Sigmoid colon (tissue), 7 donors: Measurements from ENCODE around the gene CHRM5. TPM values are rescaled to one million over a fixed set of nuclear protein-coding genes. Genes with fewer than 3 reads are reported as not detected.

Experiments used
- DNase-seq: peaks from one replicate; pipeline ENCODE4 v3.0.0-alpha.2; 2019
- H3K27ac ChIP-seq, 4 donors: fragments of 200-600 bp; sonication (generic); one replicate each; pipeline ENCODE4 v1.5.1; 2016 to 2019; ENCODE audit warnings: mild to moderate bottlenecking in 1 of 4
- H3K27me3 ChIP-seq, 3 donors: fragments of 200-600 bp; sonication (generic); one replicate each; pipeline ENCODE4 v1.5.1; 2019; ENCODE audit warnings: mild to moderate bottlenecking in 1 of 3
- H3K36me3 ChIP-seq, 4 donors: fragments of 200-600 bp; sonication (generic); one replicate each; pipeline ENCODE4 v1.5.1; 2016 to 2019
- H3K4me1 ChIP-seq, 4 donors: fragments of 200-600 bp; sonication (generic); one replicate each; pipeline ENCODE4 v1.5.1; 2017 to 2019
- H3K4me3 ChIP-seq, 4 donors: fragments of 200-600 bp; sonication (generic); one replicate each; pipeline ENCODE4 v1.5.1; 2017 to 2019; ENCODE audit warnings: mild to moderate bottlenecking in 2 of 4, moderate library complexity in 1 of 4
- H3K9me3 ChIP-seq, 4 donors: fragments of 200-600 bp in 3 of 4; sonication (generic) in 3 of 4; one replicate each; pipeline versions ENCODE4 v1.5.1 to v1.6.1; 2013 to 2019
- CTCF ChIP-seq, 4 experiments: fragments of 450-650 bp in 3 of 4; fragments of 200-600 bp in 1 of 4; IDR thresholded peaks; one replicate each; pipeline ENCODE4 v1.5.1; 2016 to 2019; ENCODE audit warnings: antibody characterized with exemption in 4 of 4, mild to moderate bottlenecking in 3 of 4, moderate library complexity in 2 of 4
- EP300 ChIP-seq, 4 donors: sonication (generic); formaldehyde crosslinking; IDR thresholded peaks; one replicate each; pipeline ENCODE4 v1.6.1; 2017; ENCODE audit warnings: antibody characterized with exemption in 4 of 4
- POLR2A ChIP-seq, 2 donors: fragments of 450-650 bp; IDR thresholded peaks; one replicate each; pipeline ENCODE4 v1.6.1; 2016; ENCODE audit warnings: antibody characterized with exemption in 2 of 2, mild to moderate bottlenecking in 2 of 2, moderate library complexity in 2 of 2
- POLR2AphosphoS5 ChIP-seq, 4 donors: sonication (generic); formaldehyde crosslinking; IDR thresholded peaks; one replicate each; pipeline ENCODE4 v1.6.1; 2017; ENCODE audit warnings: antibody characterized with exemption in 4 of 4
- WGBS, 2 donors: extraction: QIAGEN DNeasy Blood & Tissue Kit; methylation state at CpG; one replicate each; pipeline ENCODE4 v1.1.7; 2013; 5-methylcytosine and 5-hydroxymethylcytosine counted together
- intact Hi-C: fragments of 100-400 bp; cut with DNase I; formaldehyde crosslinking; loops from one replicate; pipeline ENCODE4 v1.15.1; 2023
- polyA plus RNA-seq, 3 donors: library from polyadenylated mRNA; stranded (reverse); fragments of 200-250 nt; gene quantifications; one replicate each; pipeline ENCODE4 v1.2.3, GENCODE V29; 2013
- total RNA-seq, 4 donors: library from RNA; depleted of rRNA; stranded (reverse); fragments of >200 nt; gene quantifications; one replicate each; pipeline ENCODE4 v1.1.0, GENCODE V29; 2016
- donor health status: healthy with polysubstance abuse.
- donor health status: Bipolar disorder and iron deficiency.
- donor health status: healthy.

CHRM5 gene
- total and polyA plus RNA-seq, 7 donors, result 0.01 TPM; not detected in 6

- H3K27me3 ChIP-seq, result peaks cover 0 to 5% (median 0%) of the 10 kb centered on the region in 3 donors
- TF ChIP-seq EP300 (IDR thresholded peaks at IDR 0.05) (no peak), POLR2A (IDR thresholded peaks at IDR 0.05) (no peak), CTCF (IDR thresholded peaks at IDR 0.05) (peak in 2 of 4 experiments; percentile 10 to 38), POLR2AphosphoS5 (IDR thresholded peaks at IDR 0.05) (no peak)
- no peak for DNase-seq
- no peaks in the 10 kb centered on the region for H3K9me3 ChIP-seq
- H3K27ac ChIP-seq, result no peak overlapping the region
- 66 to 76% methylated on average over 5 of the region's 5 CpGs for WGBS, 2 donors
- H3K4me3 ChIP-seq, result no peak overlapping the region
- no peaks in the 10 kb centered on the region for H3K4me1 ChIP-seq
- no peaks in the 10 kb centered on the region for H3K36me3 ChIP-seq
- intact Hi-C loops, result loop anchor here (10.0 kb wide), 1 partner anchor 475 kb away; the partner anchor contains the start of gene GOLGA8B
These were observed 141.7 kb downstream of the CHRM5 start for GRCh38 chr15:34109797-34110663.

- Histone ChIP-seq H3K27me3 (peaks cover 0 to 11% (median 0%) of the 10 kb centered on the region in 3 donors), H3K27ac (no peak overlapping the region), H3K4me1 (no peaks in the 10 kb centered on the region), H3K9me3 (no peaks in the 10 kb centered on the region), H3K36me3 (no peaks in the 10 kb centered on the region), H3K4me3 (no peak overlapping the region)
- intact Hi-C loops, result no loop called here
- TF ChIP-seq POLR2A (IDR thresholded peaks at IDR 0.05) (no peak), POLR2AphosphoS5 (IDR thresholded peaks at IDR 0.05) (no peak), EP300 (IDR thresholded peaks at IDR 0.05) (no peak), CTCF (IDR thresholded peaks at IDR 0.05) (no peak)
- no peak for DNase-seq
- WGBS, 2 donors, result 63 to 75% methylated on average over 6 of the region's 6 CpGs
These were observed 143.2 kb downstream of the CHRM5 start for GRCh38 chr15:34111488-34111887.

- 50% methylated on average over 2 of the region's 2 CpGs for WGBS, 2 donors
- no peak overlapping the region for H3K27ac ChIP-seq
These were observed 145.9 kb downstream of the CHRM5 start for GRCh38 chr15:34114215-34114614.

GRCh38 chr15:34114739-34115138, 146.4 kb downstream of the CHRM5 start:
- intact Hi-C loops, result no loop called here
- DNase-seq, result no peak
- Histone ChIP-seq H3K27me3 (peaks cover 0 to 21% (median 0%) of the 10 kb centered on the region in 3 donors), H3K9me3 (no peaks in the 10 kb centered on the region), H3K36me3 (no peaks in the 10 kb centered on the region), H3K4me1 (no peaks in the 10 kb centered on the region), H3K4me3 (no peak overlapping the region), H3K27ac (no peak overlapping the region)
- 88 to 91% methylated on average over 3 of the region's 3 CpGs for WGBS, 2 donors
- TF ChIP-seq POLR2AphosphoS5 (IDR thresholded peaks at IDR 0.05), result no peak
- TF ChIP-seq POLR2A (IDR thresholded peaks at IDR 0.05), result no peak
- TF ChIP-seq CTCF (IDR thresholded peaks at IDR 0.05), result no peak
- no peak for TF ChIP-seq EP300 (IDR thresholded peaks at IDR 0.05)

More at GRCh38 chr15:34114215-34114614, 145.9 kb downstream of the CHRM5 start:
- no peaks in the 10 kb centered on the region for H3K9me3 ChIP-seq
- no peak for DNase-seq
- no peaks in the 10 kb centered on the region for H3K4me1 ChIP-seq
- no peaks in the 10 kb centered on the region for H3K36me3 ChIP-seq
- no peak overlapping the region for H3K4me3 ChIP-seq
- TF ChIP-seq CTCF (IDR thresholded peaks at IDR 0.05) (no peak), EP300 (IDR thresholded peaks at IDR 0.05) (no peak), POLR2AphosphoS5 (IDR thresholded peaks at IDR 0.05) (no peak), POLR2A (IDR thresholded peaks at IDR 0.05) (no peak)
- intact Hi-C loops, result no loop called here
- peaks cover 0 to 20% (median 0%) of the 10 kb centered on the region in 3 donors for H3K27me3 ChIP-seq
